GM23338 (cell line): ENCODE measurements around the gene RAMP1. TPM values are rescaled to one million over a fixed set of nuclear protein-coding genes. Genes with fewer than 3 reads are reported as not detected.

ENCODE experiments used
- ATAC-seq: fragments of 200-7000 bp; cut with Tn5 transposase; 3 replicates; pipeline ENCODE4 v1.9.1; 2020
- DNase-seq: peaks from one replicate; pipeline ENCODE4 v3.0.0-alpha.2; 2015; ENCODE audit warnings: low spot score
- H2AFZ ChIP-seq: fragments of 200-600 bp; sonication (generic); 2 replicates; pipeline ENCODE4 v1.8.0; 2016; ENCODE audit warnings: antibody characterized with exemption, mild to moderate bottlenecking, moderate library complexity
- H3F3A ChIP-seq: fragments of 200-600 bp; sonication (generic); replicated peaks from 2 replicates; pipeline ENCODE4 v1.8.0; 2017; ENCODE audit warnings: antibody characterized with exemption, mixed run types, low read depth
- H3K27ac ChIP-seq: fragments of 200-600 bp; sonication (generic); 2 replicates; pipeline ENCODE4 v1.6.1; 2016; ENCODE audit warnings: low read depth
- H3K27me3 ChIP-seq: fragments of 200-600 bp; sonication (generic); 2 replicates; pipeline ENCODE4 v1.8.0; 2016; ENCODE audit warnings: mild to moderate bottlenecking, mixed run types, moderate library complexity; ENCODE audit not compliant: insufficient read depth
- H3K36me3 ChIP-seq: fragments of 200-600 bp; sonication (generic); 2 replicates; pipeline ENCODE4 v1.8.0; 2016; ENCODE audit warnings: mild to moderate bottlenecking; ENCODE audit not compliant: insufficient read depth
- H3K4me1 ChIP-seq: fragments of 200-600 bp; sonication (generic); 2 replicates; pipeline ENCODE4 v1.8.0; 2016; ENCODE audit warnings: mild to moderate bottlenecking, moderate library complexity; ENCODE audit not compliant: insufficient read depth
- H3K4me2 ChIP-seq: fragments of 200-600 bp; sonication (generic); 2 replicates; pipeline ENCODE4 v1.7.1; 2017; ENCODE audit warnings: mixed run types
- H3K4me3 ChIP-seq: fragments of 200-600 bp; sonication (generic); 2 replicates; pipeline ENCODE4 v1.6.1; 2016; ENCODE audit warnings: mixed run types
- H3K79me2 ChIP-seq: fragments of 200-600 bp; sonication (generic); replicated peaks from 2 replicates; pipeline ENCODE4 v1.8.0; 2017; ENCODE audit warnings: mild to moderate bottlenecking; ENCODE audit not compliant: insufficient read depth
- H3K9me2 ChIP-seq: fragments of 200-600 bp; sonication (generic); 2 replicates; pipeline ENCODE4 v1.8.0; 2017; ENCODE audit not compliant: insufficient read depth
- H4K20me1 ChIP-seq: fragments of 200-600 bp; sonication (generic); replicated peaks from 2 replicates; pipeline ENCODE4 v1.8.0; 2017; ENCODE audit warnings: mild to moderate bottlenecking; ENCODE audit not compliant: insufficient read depth
- H3K27ac Mint-ChIP-seq: 2 replicates; pipeline ENCODE4 v1.8.0; 2020; ENCODE audit warnings: inconsistent platforms, mild to moderate bottlenecking, moderate library complexity, mixed read lengths
- H3K27me3 Mint-ChIP-seq: 3 replicates; pipeline ENCODE4 v1.8.0; 2022; ENCODE audit warnings: low read depth, mild to moderate bottlenecking, moderate library complexity, mixed read lengths, inconsistent platforms; ENCODE audit not compliant: insufficient read depth, poor library complexity
- H3K36me3 Mint-ChIP-seq: 3 replicates; pipeline ENCODE4 v1.8.0; 2021; ENCODE audit warnings: low read depth, mild to moderate bottlenecking, inconsistent platforms, moderate library complexity, mixed read lengths
- H3K4me1 Mint-ChIP-seq: 3 replicates; pipeline ENCODE4 v1.8.0; 2020; ENCODE audit warnings: mild to moderate bottlenecking, inconsistent platforms, mixed read lengths
- H3K4me3 Mint-ChIP-seq: 3 replicates; pipeline ENCODE4 v1.8.0; 2021; ENCODE audit warnings: moderate library complexity, mild to moderate bottlenecking, inconsistent platforms, mixed read lengths
- H3K9me3 Mint-ChIP-seq: 3 replicates; pipeline ENCODE4 v1.8.0; 2020; ENCODE audit warnings: moderate library complexity, mild to moderate bottlenecking, inconsistent platforms, mixed read lengths
- CTCF ChIP-seq, 2 experiments: fragments of 200-600 bp in 1 of 2; sonication (generic) in 1 of 2; conservative IDR thresholded peaks; 2 replicates each; pipeline versions ENCODE4 v1.5.1 to v1.6.1; 2016 to 2017; ENCODE audit warnings: antibody characterized with exemption in 2 of 2, low read depth in 2 of 2, mild to moderate bottlenecking in 2 of 2, moderate library complexity in 1 of 2
- ETS1 ChIP-seq: IDR thresholded peaks from 2 replicates; pipeline ENCODE4 v1.6.1; 2016; ENCODE audit warnings: antibody characterized with exemption
- EZH2 ChIP-seq: fragments of 200-600 bp; sonication (generic); IDR thresholded peaks from one replicate; pipeline ENCODE4 v1.8.0; 2017; ENCODE audit warnings: antibody characterized with exemption, mild to moderate bottlenecking, low read depth; ENCODE audit not compliant: unreplicated experiment
- EZH2phosphoT487 ChIP-seq: fragments of 200-600 bp; sonication (generic); IDR thresholded peaks from one replicate; pipeline ENCODE4 v1.8.1; 2018; ENCODE audit warnings: antibody characterized with exemption; ENCODE audit not compliant: unreplicated experiment
- JUNB ChIP-seq: IDR thresholded peaks from one replicate; pipeline ENCODE4 v1.6.1; 2016; ENCODE audit warnings: antibody characterized with exemption; ENCODE audit not compliant: unreplicated experiment
- NANOG ChIP-seq: IDR thresholded peaks from 2 replicates; pipeline ENCODE4 v1.6.1; 2016; ENCODE audit warnings: antibody characterized with exemption, borderline replicate concordance
- POLR2AphosphoS5 ChIP-seq: IDR thresholded peaks from 2 replicates; pipeline ENCODE4 v1.6.1; 2016; ENCODE audit warnings: antibody characterized with exemption, low read depth
- REST ChIP-seq: IDR thresholded peaks from one replicate; pipeline ENCODE4 v1.6.1; 2018; ENCODE audit warnings: antibody characterized with exemption; ENCODE audit not compliant: unreplicated experiment
- STAT1 ChIP-seq: IDR thresholded peaks from one replicate; pipeline ENCODE4 v1.6.1; 2016; ENCODE audit warnings: antibody characterized with exemption; ENCODE audit not compliant: unreplicated experiment
- ZNF114 ChIP-seq: fragments of 250-450 bp; sonication (Bioruptor Pico); IDR thresholded peaks from 2 replicates; pipeline ENCODE4 v1.5.0; 2020; ENCODE audit warnings: mild to moderate bottlenecking, moderate library complexity
- ZNF331 ChIP-seq: fragments of 250-450 bp; sonication (Bioruptor Pico); IDR thresholded peaks from 2 replicates; pipeline ENCODE4 v1.5.0; 2020; ENCODE audit warnings: low read depth, mild to moderate bottlenecking, moderate library complexity
- ZNF462 ChIP-seq: fragments of 250-450 bp; sonication (Bioruptor Pico); IDR thresholded peaks from 2 replicates; pipeline ENCODE4 v1.5.0; 2020; ENCODE audit warnings: mild to moderate bottlenecking, moderate library complexity
- polyA plus RNA-seq: library from polyadenylated mRNA; unstranded; fragments of >200 nt; fragmentation: Nextera tagmentation; extraction: Ambion mirVana; gene quantifications from 2 replicates; pipeline ENCODE4 v1.2.1, GENCODE V29; 2016
- total RNA-seq: library from RNA; depleted of rRNA; stranded (reverse); fragments of >200 nt; shearing (Covaris generic); gene quantifications from 2 replicates; pipeline ENCODE4 v1.2.3, GENCODE V29; 2014

The RAMP1 gene
- total and polyA plus RNA-seq, 2 experiments from 2014 or later = 1.7 to 3.3 TPM

- TF ChIP-seq NANOG (no peak), EZH2phosphoT487 (no peak)
Observed at GRCh38 chr2:237898057-237898414, 38.6 kb downstream of the RAMP1 start (continued).

GRCh38 chr2:237900891-237901831, 41.7 kb downstream of the RAMP1 start:
- no peak overlapping the region for H3K27ac ChIP-seq
- H2AFZ ChIP-seq = no peak overlapping the region
- H3K27ac Mint-ChIP-seq = no peak overlapping the region
- H3K4me3 ChIP-seq = no peak overlapping the region
- no peaks in the 10 kb centered on the region for H4K20me1 ChIP-seq
- no peaks in the 10 kb centered on the region for H3K36me3 ChIP-seq
- H3K27me3 Mint-ChIP-seq = peaks cover 8% of the 10 kb centered on the region
- peaks cover 3% of the 10 kb centered on the region; the same call in 2 of the 3 replicates for H3K4me1 Mint-ChIP-seq
- H3K4me2 ChIP-seq = no peak overlapping the region
- H3K9me2 ChIP-seq = no peaks in the 10 kb centered on the region
- H3K36me3 Mint-ChIP-seq = no peaks in the 10 kb centered on the region
- no peaks in the 10 kb centered on the region for H3K79me2 ChIP-seq
- H3K4me1 ChIP-seq = no peaks in the 10 kb centered on the region
- no peak for DNase-seq
- no peaks in the 10 kb centered on the region for H3K27me3 ChIP-seq
- no peaks in the 10 kb centered on the region for H3F3A ChIP-seq
- H3K9me3 Mint-ChIP-seq = no peaks in the 10 kb centered on the region
- no peak for ATAC-seq
- H3K4me3 Mint-ChIP-seq = no peak overlapping the region
- TF ChIP-seq ETS1 (no peak), ZNF114 (CRISPR knock-in tag) (no peak), POLR2AphosphoS5 (no peak), EZH2 (no peak), ZNF462 (CRISPR knock-in tag) (no peak), JUNB (no peak), ZNF331 (no peak), REST (no peak), STAT1 (no peak), CTCF (conservative IDR thresholded peaks at IDR 0.05; ENCODE audit: low read depth in 2 of 2) (no peak), NANOG (no peak)
